Lung (tissue), 12 donors: ENCODE measurements around the gene CBLC. TPM values are rescaled to one million over a fixed set of nuclear protein-coding genes. Genes with fewer than 3 reads are reported as not detected.

Experiments
- ATAC-seq: fragments of 200-7000 bp; cut with Tn5 transposase; one replicate; pipeline ENCODE4 v1.9.1; 2020; ENCODE audit warnings: moderate number of reproducible peaks; ENCODE audit not compliant: insufficient read depth, low FRiP score
- DNase-seq, 3 donors: peaks; one replicate each; pipeline ENCODE4 v3.0.0-alpha.2; 2013 to 2017
- H3K27ac ChIP-seq, 2 donors: one replicate each; pipeline ENCODE4 v1.5.1; 2013; ENCODE audit warnings: mild to moderate bottlenecking in 2 of 2, moderate library complexity in 2 of 2, control low read depth in 1 of 2, inconsistent platforms in 1 of 2, low read depth in 1 of 2, low read length in 1 of 2
- H3K27me3 ChIP-seq, 3 donors: one replicate each; pipeline ENCODE4 v1.5.1; 2013; ENCODE audit warnings: low read length in 2 of 3; ENCODE audit not compliant: control insufficient read depth in 3 of 3, insufficient read depth in 3 of 3
- H3K36me3 ChIP-seq, 4 donors: one replicate each; pipeline ENCODE4 v1.5.1; 2013; ENCODE audit warnings: low read length in 4 of 4, mild to moderate bottlenecking in 1 of 4, moderate library complexity in 1 of 4; ENCODE audit not compliant: control insufficient read depth in 4 of 4, insufficient read depth in 4 of 4
- H3K4me1 ChIP-seq, 5 donors: one replicate each; pipeline ENCODE4 v1.5.1; 2013; ENCODE audit warnings: low read length in 5 of 5, mild to moderate bottlenecking in 2 of 5, moderate library complexity in 1 of 5; ENCODE audit not compliant: control insufficient read depth in 5 of 5, insufficient read depth in 5 of 5
- H3K4me3 ChIP-seq: one replicate; pipeline ENCODE4 v1.5.1; 2013; ENCODE audit warnings: mild to moderate bottlenecking, control low read depth, moderate library complexity
- H3K9ac ChIP-seq, 2 donors: one replicate each; pipeline ENCODE4 v1.5.1; 2013; ENCODE audit warnings: low read length in 2 of 2, control low read depth in 1 of 2; ENCODE audit not compliant: insufficient read depth in 1 of 2
- H3K9me3 ChIP-seq, 4 donors: one replicate each; pipeline ENCODE4 v1.5.1; 2013; ENCODE audit warnings: low read length in 3 of 4, mild to moderate bottlenecking in 1 of 4, moderate library complexity in 1 of 4; ENCODE audit not compliant: control insufficient read depth in 4 of 4, insufficient read depth in 3 of 4
- WGBS, 2 donors: extraction: QIAGEN DNeasy Blood & Tissue Kit; methylation state at CpG; one replicate each; pipeline ENCODE4 v1.1.7; 2013; 5-methylcytosine and 5-hydroxymethylcytosine counted together
- polyA plus RNA-seq, 2 donors: library from polyadenylated mRNA; stranded (reverse); fragments of 200-250 nt; gene quantifications; one replicate each; pipeline ENCODE4 v1.2.1, GENCODE V29; 2013
- total RNA-seq, 2 donors: library from RNA; depleted of rRNA in 1 of 2; stranded (reverse); fragments of >200 nt in 1 of 2; gene quantifications; one replicate each; pipeline ENCODE4 v1.2.1, GENCODE V29; 2014 to 2021
- TF ChIP-seq, protein P1 (sequence below): IDR thresholded peaks from 2 replicates; pipeline ENCODE4 v1.5.1; 2012; ENCODE audit warnings: mild to moderate bottlenecking; ENCODE audit errors: control extremely low read depth, extremely low read depth
- donor health status: control.
- donor health status: control.
- donor health status: Bipolar disorder and iron deficiency.
- donor health status: healthy.
- donor health status: DM: yes; HTN: yes; CAD: no.

CBLC gene
- total and polyA plus RNA-seq, 4 donors: 4.0 to 5.5 (median 5.1) TPM

GRCh38 chr19:44820648-44821609, 43.2 kb downstream of the CBLC start:
- H3K27ac ChIP-seq: peak overlapping the region; percentile 55 to 66
- H3K27me3 ChIP-seq: no peaks in the 10 kb centered on the region
- DNase-seq (peak; percentile 47 to 74 (median 57)), ATAC-seq (no peak)
- peaks cover 0 to 3% (median 0%) of the 10 kb centered on the region in 5 donors for H3K4me1 ChIP-seq
- H3K9me3 ChIP-seq: no peaks in the 10 kb centered on the region
- peaks cover 0 to 13% (median 6%) of the 10 kb centered on the region in 4 donors for H3K36me3 ChIP-seq
- TF ChIP-seq, protein P1, sequence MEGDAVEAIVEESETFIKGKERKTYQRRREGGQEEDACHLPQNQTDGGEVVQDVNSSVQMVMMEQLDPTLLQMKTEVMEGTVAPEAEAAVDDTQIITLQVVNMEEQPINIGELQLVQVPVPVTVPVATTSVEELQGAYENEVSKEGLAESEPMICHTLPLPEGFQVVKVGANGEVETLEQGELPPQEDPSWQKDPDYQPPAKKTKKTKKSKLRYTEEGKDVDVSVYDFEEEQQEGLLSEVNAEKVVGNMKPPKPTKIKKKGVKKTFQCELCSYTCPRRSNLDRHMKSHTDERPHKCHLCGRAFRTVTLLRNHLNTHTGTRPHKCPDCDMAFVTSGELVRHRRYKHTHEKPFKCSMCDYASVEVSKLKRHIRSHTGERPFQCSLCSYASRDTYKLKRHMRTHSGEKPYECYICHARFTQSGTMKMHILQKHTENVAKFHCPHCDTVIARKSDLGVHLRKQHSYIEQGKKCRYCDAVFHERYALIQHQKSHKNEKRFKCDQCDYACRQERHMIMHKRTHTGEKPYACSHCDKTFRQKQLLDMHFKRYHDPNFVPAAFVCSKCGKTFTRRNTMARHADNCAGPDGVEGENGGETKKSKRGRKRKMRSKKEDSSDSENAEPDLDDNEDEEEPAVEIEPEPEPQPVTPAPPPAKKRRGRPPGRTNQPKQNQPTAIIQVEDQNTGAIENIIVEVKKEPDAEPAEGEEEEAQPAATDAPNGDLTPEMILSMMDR: no peak
- H3K4me3 ChIP-seq: no peak overlapping the region
- 54 to 70% methylated on average over 33 to 35 of the region's 35 CpGs for WGBS, 2 donors
- H3K9ac ChIP-seq: no peak overlapping the region

DNA sequence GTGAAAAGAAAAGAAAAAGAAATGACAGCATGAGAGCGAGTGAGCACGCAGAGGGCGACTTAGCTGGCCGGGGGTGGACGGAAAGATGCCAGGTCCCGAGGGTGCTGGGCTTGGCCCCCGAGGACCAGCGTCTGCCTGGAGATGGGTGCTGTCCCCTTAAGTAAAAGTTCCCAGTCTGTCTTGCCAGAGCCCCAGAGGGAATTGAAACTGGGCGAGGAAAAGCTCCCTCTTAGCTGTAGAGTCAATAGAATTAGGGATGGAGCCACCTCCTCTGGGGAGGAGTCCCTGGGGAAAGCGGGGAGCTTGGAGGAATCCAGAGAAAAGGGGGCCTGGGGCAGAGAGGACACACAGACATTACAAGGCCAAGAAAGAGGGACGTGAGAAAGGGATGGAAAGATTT, 44.5 kb downstream of the CBLC start:
- Histone ChIP-seq H3K27ac (no peak overlapping the region), H3K36me3 (peaks cover 0 to 13% (median 6%) of the 10 kb centered on the region in 4 donors), H3K4me1 (peaks cover 0 to 3% (median 0%) of the 10 kb centered on the region in 5 donors), H3K4me3 (no peak overlapping the region), H3K9ac (no peak overlapping the region), H3K9me3 (no peaks in the 10 kb centered on the region), H3K27me3 (no peaks in the 10 kb centered on the region)
- no peak for DNase-seq
- TF ChIP-seq, protein P1: no peak
- ATAC-seq: no peak
- 76 to 79% methylated on average over 11 of the region's 11 CpGs for WGBS, 2 donors

GRCh38 chr19:44822670-44823372, 45.1 kb downstream of the CBLC start:
- Histone ChIP-seq H3K36me3 (peaks cover 0 to 13% (median 6%) of the 10 kb centered on the region in 4 donors), H3K27ac (peak overlapping the region in 1 of 2 donors; percentile 1), H3K4me3 (no peak overlapping the region), H3K27me3 (no peaks in the 10 kb centered on the region), H3K4me1 (peaks cover 0 to 3% (median 0%) of the 10 kb centered on the region in 5 donors), H3K9ac (no peak overlapping the region), H3K9me3 (no peaks in the 10 kb centered on the region)
- WGBS, 2 donors: 64 to 67% methylated on average over 10 of the region's 10 CpGs
- ATAC-seq: no peak
- DNase-seq: no peak
- TF ChIP-seq, protein P1: no peak
